Measurements from ENCODE around the gene OSBPL2.

- TF ChIP-seq ZBTB26 (tag by site-specific recombination; optimal IDR thresholded peaks at IDR 0.05) (no peak), ELK4 (IDR thresholded peaks at IDR 0.05; ENCODE audit: borderline replicate concordance, low read depth, low read length) (no peak), ZNF629 (tag by site-specific recombination; IDR thresholded peaks at IDR 0.05) (no peak), CTCF (tag by site-specific recombination; IDR thresholded peaks at IDR 0.05) (no peak), ZNF510 (tag by site-specific recombination; IDR thresholded peaks at IDR 0.05; ENCODE audit: insufficient replicate concordance) (no peak), ZNF292 (tag by site-specific recombination; IDR thresholded peaks at IDR 0.05; ENCODE audit: borderline replicate concordance, low read depth) (no peak), ZBTB1 (tag by site-specific recombination; IDR thresholded peaks at IDR 0.05) (no peak), ZNF488 (tag by site-specific recombination; IDR thresholded peaks at IDR 0.05) (no peak), ZNF624 (tag by site-specific recombination; IDR thresholded peaks at IDR 0.05) (no peak), ZNF221 (tag by site-specific recombination; IDR thresholded peaks at IDR 0.05; ENCODE audit: borderline replicate concordance) (no peak), SP7 (tag by site-specific recombination; IDR thresholded peaks at IDR 0.05) (no peak)
Measured at GRCh38 chr20:62210496-62210855, 27.8 kb upstream of the OSBPL2 start.

Measured in HEK293 (cell line).